IMR-90 (cell line): Measurements from ENCODE around the gene GPX3. TPM values are rescaled to one million over a fixed set of nuclear protein-coding genes. Genes with fewer than 3 reads are reported as not detected.
A peak's percentile ranks its signal among the peaks of the same experiment; 100 is the strongest.

Experiments
- ATAC-seq: fragments of 200-7000 bp; cut with Tn5 transposase; 2 replicates; pipeline ENCODE4 v1.9.1; 2020; ENCODE audit warnings: low read depth, mild to moderate bottlenecking, moderate library complexity
- BruUV-seq: library from RNA; stranded (reverse); fragments of 400-500 nt; replicated peaks from 2 replicates; lab custom pipeline; 2021; lab: Mats Ljungman, UMichigan
- CTCF ChIA-PET: fragments of 300-600 bp; formaldehyde crosslinking; extraction: SDS; loops from one replicate; lab custom pipeline; 2021; ENCODE audit warnings: antibody characterized with exemption; lab: Yijun Ruan, JAX
- POLR2A ChIA-PET: fragments of 300-600 bp; sonication (Branson Sonifier 250); formaldehyde crosslinking; loops from one replicate; lab custom pipeline; 2022; ENCODE audit warnings: antibody characterized with exemption; ENCODE audit not compliant: unreplicated experiment; lab: Charles Lee
- DNase-seq: peaks from one replicate; pipeline ENCODE4 v3.0.0; 2013
- H2AFZ ChIP-seq: replicated peaks from 2 replicates; pipeline ENCODE3; 2013; ENCODE audit warnings: low read length, mild to moderate bottlenecking; ENCODE audit not compliant: poor library complexity
- H2AK5ac ChIP-seq: 2 replicates; pipeline ENCODE4 v1.6.1; 2013; ENCODE audit warnings: low read depth, low read length, inconsistent platforms
- H2AK9ac ChIP-seq: replicated peaks from 2 replicates; pipeline ENCODE3; 2013; ENCODE audit warnings: mild to moderate bottlenecking, low read depth, low read length, moderate library complexity; ENCODE audit not compliant: poor library complexity
- H2BK120ac ChIP-seq: 2 replicates; pipeline ENCODE4 v1.6.1; 2013; ENCODE audit warnings: low read depth, low read length, inconsistent platforms
- H2BK15ac ChIP-seq: 3 replicates; pipeline ENCODE4 v1.6.1; 2013; ENCODE audit warnings: low read depth, low read length, inconsistent platforms
- H2BK20ac ChIP-seq: 2 replicates; pipeline ENCODE4 v1.6.1; 2013; ENCODE audit warnings: low read depth, mild to moderate bottlenecking, inconsistent platforms, low read length, moderate library complexity
- H2BK5ac ChIP-seq: 2 replicates; pipeline ENCODE4 v1.6.1; 2013; ENCODE audit warnings: mild to moderate bottlenecking, low read depth, low read length, inconsistent platforms; ENCODE audit not compliant: poor library complexity, severe bottlenecking
- H3K14ac ChIP-seq: replicated peaks from 2 replicates; pipeline ENCODE4 v1.6.1; 2013; ENCODE audit warnings: low read depth, low read length, inconsistent platforms
- H3K18ac ChIP-seq: 2 replicates; pipeline ENCODE4 v1.6.1; 2013; ENCODE audit warnings: low read depth, low read length, control low read depth
- H3K23ac ChIP-seq: 2 replicates; pipeline ENCODE4 v1.6.1; 2013; ENCODE audit warnings: low read depth, low read length, inconsistent platforms
- H3K27ac ChIP-seq: 2 replicates; pipeline ENCODE4 v1.5.1; 2013; ENCODE audit warnings: mild to moderate bottlenecking, control low read depth, low read length; ENCODE audit not compliant: insufficient read depth
- H3K27me3 ChIP-seq: 2 replicates; pipeline ENCODE4 v1.6.1; 2013; ENCODE audit warnings: low read length; ENCODE audit not compliant: control insufficient read depth, insufficient read depth
- H3K36me3 ChIP-seq: 2 replicates; pipeline ENCODE4 v1.6.1; 2013; ENCODE audit warnings: low read length, mixed read lengths; ENCODE audit not compliant: control insufficient read depth, insufficient read depth
- H3K4ac ChIP-seq: 2 replicates; pipeline ENCODE4 v1.6.1; 2013; ENCODE audit warnings: low read depth, low read length, inconsistent platforms
- H3K4me1 ChIP-seq: 2 replicates; pipeline ENCODE4 v1.6.1; 2013; ENCODE audit warnings: low read length, mixed read lengths; ENCODE audit not compliant: control insufficient read depth, insufficient read depth
- H3K4me2 ChIP-seq: 2 replicates; pipeline ENCODE4 v1.6.1; 2013; ENCODE audit warnings: low read depth, mild to moderate bottlenecking, control low read depth, low read length, moderate library complexity
- H3K4me3 ChIP-seq: 2 replicates; pipeline ENCODE4 v1.5.1; 2013; ENCODE audit warnings: low read depth, mild to moderate bottlenecking, control low read depth, low read length, moderate library complexity; ENCODE audit not compliant: insufficient read depth
- H3K56ac ChIP-seq: 2 replicates; pipeline ENCODE4 v1.6.1; 2013; ENCODE audit warnings: low read length, inconsistent platforms; ENCODE audit not compliant: insufficient read depth; ENCODE audit errors: extremely low read depth
- H3K79me1 ChIP-seq, 2 experiments: 2 replicates each; pipeline ENCODE4 v1.6.1; 2013; ENCODE audit warnings: low read length in 2 of 2, inconsistent platforms in 1 of 2, low read depth in 1 of 2
- H3K9ac ChIP-seq: 2 replicates; pipeline ENCODE4 v1.6.1; 2013; ENCODE audit warnings: low read depth, low read length, control low read depth
- H3K9me1 ChIP-seq: 2 replicates; pipeline ENCODE4 v1.6.1; 2013; ENCODE audit warnings: low read length, inconsistent platforms; ENCODE audit not compliant: insufficient read depth
- H3K9me3 ChIP-seq: 2 replicates; pipeline ENCODE4 v1.6.1; 2013; ENCODE audit warnings: low read length; ENCODE audit not compliant: control insufficient read depth, insufficient read depth
- H4K20me1 ChIP-seq: 2 replicates; pipeline ENCODE4 v1.6.1; 2013; ENCODE audit warnings: low read length, inconsistent platforms; ENCODE audit not compliant: insufficient read depth
- H4K5ac ChIP-seq: 2 replicates; pipeline ENCODE4 v1.6.1; 2013; ENCODE audit warnings: mild to moderate bottlenecking, low read depth, low read length, control low read depth
- H4K8ac ChIP-seq, 2 experiments: 2 replicates each; pipeline ENCODE4 v1.6.1; 2013; ENCODE audit warnings: low read depth in 2 of 2, low read length in 2 of 2, control low read depth in 1 of 2, inconsistent platforms in 1 of 2
- H4K91ac ChIP-seq: 2 replicates; pipeline ENCODE4 v1.6.1; 2013; ENCODE audit warnings: low read depth, low read length, inconsistent platforms; ENCODE audit not compliant: insufficient read depth
- BHLHE40 ChIP-seq: fragments of 150-350 bp; IDR thresholded peaks from 2 replicates; pipeline ENCODE4 v1.6.1; 2016; ENCODE audit warnings: mild to moderate bottlenecking, low read depth, low read length
- CEBPB ChIP-seq: IDR thresholded peaks from 2 replicates; pipeline ENCODE4 v1.6.1; 2012; ENCODE audit warnings: low read depth, low read length, improper control_type of control experiment
- MAFK ChIP-seq: IDR thresholded peaks from 2 replicates; pipeline ENCODE4 v1.6.1; 2012; ENCODE audit warnings: low read depth, low read length, improper control_type of control experiment
- MAZ ChIP-seq: IDR thresholded peaks from 2 replicates; pipeline ENCODE4 v1.6.1; 2012; ENCODE audit warnings: low read depth, mild to moderate bottlenecking, low read length, improper control_type of control experiment, moderate library complexity, borderline replicate concordance
- POLR2A ChIP-seq: IDR thresholded peaks from 2 replicates; pipeline ENCODE4 v1.6.1; 2012; ENCODE audit warnings: mild to moderate bottlenecking, low read depth, low read length
- RAD21 ChIP-seq: IDR thresholded peaks from 2 replicates; pipeline ENCODE4 v1.6.1; 2012; ENCODE audit warnings: low read length, improper control_type of control experiment
- WGBS, 2 experiments: methylation state at CpG; one replicate each; pipeline versions ENCODE4 v1.1.5 to v1.1.7; 2013; ENCODE audit warnings: missing lambda C conversion rate in 2 of 2; ENCODE audit not compliant: insufficient read length in 1 of 2; ENCODE audit errors: extremely low coverage in 2 of 2; 5-methylcytosine and 5-hydroxymethylcytosine counted together
- dilution Hi-C: fragments of 300-500 bp; cut with HindIII; formaldehyde crosslinking; loops from one replicate; pipeline ENCODE4 v1.14.3; 2018; ENCODE audit warnings: low sequenced_read_pairs; ENCODE audit not compliant: unreplicated experiment
- in situ Hi-C: fragments of 300-500 bp; cut with MboI; formaldehyde crosslinking; loops from 3 replicates; pipeline ENCODE4 v1.14.3; 2019; ENCODE audit warnings: low sequenced_read_pairs, inconsistent platforms, mixed read lengths
- intact Hi-C: fragments of 100-400 bp; cut with micrococcal nuclease; formaldehyde crosslinking; loops from 2 replicates; pipeline ENCODE4 v1.10.0; 2022
- polyA plus RNA-seq, 3 experiments: library from polyadenylated mRNA; depleted of rRNA; stranded (reverse); fragments of >200 nt; gene quantifications; 2 replicates each; pipeline ENCODE4 v1.2.3, GENCODE V29; 2012; ENCODE audit warnings: low replicate concordance in 1 of 3
- total RNA-seq: library from RNA; depleted of rRNA; stranded (reverse); fragments of >200 nt; gene quantifications from 2 replicates; pipeline ENCODE4 v1.2.3, GENCODE V29; 2012
- TF ChIP-seq, protein P1 (sequence below): fragments of 150-350 bp; IDR thresholded peaks from 2 replicates; pipeline ENCODE4 v1.6.1; 2016; ENCODE audit warnings: low read depth, mild to moderate bottlenecking, low read length, moderate library complexity, borderline replicate concordance
- TF ChIP-seq, protein P2 (sequence below): fragments of 150-350 bp; IDR thresholded peaks from 2 replicates; pipeline ENCODE4 v1.6.1; 2017; ENCODE audit warnings: mild to moderate bottlenecking, antibody characterized with exemption, low read length, low read depth

GPX3 gene
- total and polyA plus RNA-seq, 2 of the 4 experiments (the other 2 are of a cell fraction), result 0.36 to 1.0 TPM

DNA sequence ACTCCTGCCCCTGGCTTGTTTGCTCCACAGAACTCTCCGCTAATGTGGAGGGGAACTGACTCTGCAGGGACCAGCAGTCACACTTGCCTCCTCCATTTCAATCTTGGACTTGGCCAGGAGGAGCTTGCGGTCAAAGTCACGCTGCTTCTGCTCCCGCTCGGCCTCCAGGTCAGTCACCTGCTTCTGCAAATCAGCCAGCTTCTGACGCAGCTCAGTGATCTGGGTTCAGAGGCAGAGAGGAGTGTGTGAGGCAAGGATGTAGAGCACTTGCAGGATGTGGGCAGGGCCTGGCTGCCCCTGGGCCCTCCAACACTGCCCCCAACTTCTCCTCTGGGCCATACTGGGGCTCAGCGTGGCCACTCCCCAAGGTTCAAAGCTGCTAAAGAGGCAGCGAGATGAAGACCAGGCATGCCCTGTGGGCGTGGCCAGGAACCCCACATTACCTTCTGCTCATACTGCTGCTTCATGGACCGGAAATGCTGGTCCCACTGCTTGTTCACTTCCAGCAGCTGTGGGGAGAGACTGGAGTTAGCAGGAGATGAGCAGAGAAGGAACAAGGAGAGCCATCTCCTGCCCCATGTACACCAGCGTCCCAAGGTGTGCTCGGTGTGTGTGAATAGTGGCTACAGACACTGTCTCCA is 22.2 kb downstream of the GPX3 start:
- Histone ChIP-seq H4K20me1 (peaks cover 17% of the 10 kb centered on the region), H3K27me3 (no peaks in the 10 kb centered on the region), H3K36me3 (peaks cover 52% of the 10 kb centered on the region), H2BK120ac (no peak overlapping the region), H2AK5ac (no peak overlapping the region), H2BK20ac (no peak overlapping the region), H2AK9ac (peak overlapping the region; percentile 23), H3K23ac (no peak overlapping the region), H3K4me3 (no peak overlapping the region), H4K91ac (no peak overlapping the region), H3K4ac (no peak overlapping the region), H2BK15ac (no peak overlapping the region), H3K79me1 (peaks cover 7 to 37% of the 10 kb centered on the region in 2 experiments), H3K56ac (no peak overlapping the region), H3K4me1 (peaks cover 26% of the 10 kb centered on the region), H3K14ac (no peak overlapping the region), H3K9me1 (peaks cover 22% of the 10 kb centered on the region), H2BK5ac (no peak overlapping the region), H4K8ac (no peak overlapping the region), H3K9me3 (no peaks in the 10 kb centered on the region), H3K9ac (no peak overlapping the region), H4K5ac (no peak overlapping the region), H2AFZ (no peak overlapping the region), H3K4me2 (no peak overlapping the region), H3K27ac (no peak overlapping the region), H3K18ac (no peak overlapping the region)
- no TSS peak for BruUV-seq
- dilution Hi-C loops (no loop called here), intact Hi-C loops (no loop called here), in situ Hi-C loops (no loop called here)
- DNase-seq (no peak), ATAC-seq (no peak)
- ChIA-PET POLR2A (no interaction called here), CTCF (no interaction called here)
- WGBS, 2 experiments, result 100% methylated on average over 2 of the region's 12 CpGs; no CpG with 5 or more reads in 1 of the 2 experiments
- no peak for TF ChIP-seq RAD21
- no peak for TF ChIP-seq MAZ
- TF ChIP-seq BHLHE40, result no peak
- TF ChIP-seq, protein P1, sequence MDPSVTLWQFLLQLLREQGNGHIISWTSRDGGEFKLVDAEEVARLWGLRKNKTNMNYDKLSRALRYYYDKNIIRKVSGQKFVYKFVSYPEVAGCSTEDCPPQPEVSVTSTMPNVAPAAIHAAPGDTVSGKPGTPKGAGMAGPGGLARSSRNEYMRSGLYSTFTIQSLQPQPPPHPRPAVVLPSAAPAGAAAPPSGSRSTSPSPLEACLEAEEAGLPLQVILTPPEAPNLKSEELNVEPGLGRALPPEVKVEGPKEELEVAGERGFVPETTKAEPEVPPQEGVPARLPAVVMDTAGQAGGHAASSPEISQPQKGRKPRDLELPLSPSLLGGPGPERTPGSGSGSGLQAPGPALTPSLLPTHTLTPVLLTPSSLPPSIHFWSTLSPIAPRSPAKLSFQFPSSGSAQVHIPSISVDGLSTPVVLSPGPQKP, result no peak
- TF ChIP-seq MAFK, result no peak
- no peak for TF ChIP-seq POLR2A
- TF ChIP-seq, protein P2, sequence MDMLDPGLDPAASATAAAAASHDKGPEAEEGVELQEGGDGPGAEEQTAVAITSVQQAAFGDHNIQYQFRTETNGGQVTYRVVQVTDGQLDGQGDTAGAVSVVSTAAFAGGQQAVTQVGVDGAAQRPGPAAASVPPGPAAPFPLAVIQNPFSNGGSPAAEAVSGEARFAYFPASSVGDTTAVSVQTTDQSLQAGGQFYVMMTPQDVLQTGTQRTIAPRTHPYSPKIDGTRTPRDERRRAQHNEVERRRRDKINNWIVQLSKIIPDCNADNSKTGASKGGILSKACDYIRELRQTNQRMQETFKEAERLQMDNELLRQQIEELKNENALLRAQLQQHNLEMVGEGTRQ, result no peak
- TF ChIP-seq CEBPB, result no peak
